ENCODE measurements around the gene GBX1.

GBX1 gene

DNA sequence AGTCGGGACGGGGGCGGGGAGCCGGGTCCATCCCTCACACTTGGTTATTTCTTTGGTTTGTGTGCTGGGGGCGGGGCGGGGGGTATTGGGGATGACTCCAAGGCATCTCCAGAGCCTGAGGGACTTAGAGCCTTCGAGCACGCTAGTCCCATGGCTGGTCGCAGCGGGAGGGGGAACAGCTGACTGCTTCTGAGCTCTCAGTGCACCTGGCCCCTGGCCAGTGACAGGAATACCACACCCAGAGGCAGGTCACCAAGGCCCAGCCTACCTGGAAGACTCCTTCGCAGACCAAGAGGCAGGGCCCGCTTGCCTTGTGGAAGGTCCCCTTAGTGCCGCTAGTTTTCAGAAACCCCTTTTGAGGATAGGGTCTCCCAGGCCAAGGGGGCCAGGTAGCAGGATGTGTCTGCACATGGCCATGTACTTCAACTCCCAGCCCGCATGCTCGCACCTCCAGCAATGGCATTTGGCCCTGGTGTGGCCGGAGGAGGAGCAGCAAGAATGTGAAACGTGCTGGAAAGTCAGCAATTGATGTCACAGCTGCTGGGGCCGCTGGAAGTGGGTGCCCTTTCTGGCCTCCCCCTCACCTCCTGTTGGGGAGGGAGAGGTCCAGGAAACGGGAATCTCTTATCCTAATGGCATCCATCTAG is 40.9 kb downstream of the GBX1 start:
- no peak for DNase-seq (ENCODE audit: low spot score)

DNA sequence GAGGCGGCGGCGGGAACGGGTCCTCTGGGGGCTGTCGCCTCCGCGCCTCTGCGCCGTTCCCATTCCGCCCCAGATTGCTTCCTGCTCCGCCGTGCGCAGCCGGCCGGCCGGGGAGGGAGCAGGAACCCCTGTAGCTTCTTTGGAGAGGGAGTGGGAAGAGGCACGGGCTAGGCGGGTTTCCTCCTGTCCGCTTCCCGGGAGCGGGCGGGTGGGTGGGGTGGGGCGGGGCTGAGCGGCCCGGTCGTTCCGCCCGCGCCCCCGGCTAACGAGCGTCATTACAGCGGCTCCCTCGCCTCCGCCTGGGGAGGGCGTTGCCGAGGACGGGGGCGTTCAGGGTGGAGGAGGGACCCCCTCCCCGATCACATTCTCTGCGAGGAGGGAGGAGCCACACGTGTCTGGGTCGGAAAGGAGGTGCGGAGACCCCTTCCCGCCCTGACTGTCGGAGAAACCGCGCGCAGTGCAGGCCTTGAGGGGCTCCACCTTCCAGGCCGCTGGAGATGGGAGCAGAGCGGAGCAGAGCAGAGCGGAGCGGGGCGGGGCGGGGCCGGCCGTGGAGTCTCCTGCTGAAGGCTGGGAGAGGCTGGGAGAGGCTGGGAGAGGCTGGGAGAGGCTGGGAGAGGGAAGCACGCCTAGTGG is 41.5 kb downstream of the GBX1 start:
- DNase-seq (ENCODE audit: low spot score): peak; percentile 29

DNA sequence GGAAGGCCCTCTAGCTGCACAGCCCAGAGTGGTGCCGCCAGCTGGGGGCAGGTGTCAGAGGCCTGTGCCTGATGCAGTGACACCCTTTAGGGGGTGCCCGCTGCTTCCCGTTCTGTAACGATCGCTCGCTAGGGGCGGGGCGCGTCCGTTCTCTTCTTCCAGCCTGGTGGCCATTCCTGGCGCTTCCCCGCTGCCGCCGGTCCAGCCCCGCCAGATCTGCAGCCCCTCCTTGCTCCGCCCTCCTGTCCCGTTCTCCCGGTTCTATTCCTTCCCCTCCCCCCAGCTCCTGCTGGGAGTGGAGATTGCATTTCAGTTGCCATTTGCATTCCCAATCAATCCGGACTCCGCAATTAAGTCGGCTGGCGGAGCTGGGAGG is 42.0 kb downstream of the GBX1 start:
- DNase-seq (ENCODE audit: low spot score): peak; percentile 32

DNA sequence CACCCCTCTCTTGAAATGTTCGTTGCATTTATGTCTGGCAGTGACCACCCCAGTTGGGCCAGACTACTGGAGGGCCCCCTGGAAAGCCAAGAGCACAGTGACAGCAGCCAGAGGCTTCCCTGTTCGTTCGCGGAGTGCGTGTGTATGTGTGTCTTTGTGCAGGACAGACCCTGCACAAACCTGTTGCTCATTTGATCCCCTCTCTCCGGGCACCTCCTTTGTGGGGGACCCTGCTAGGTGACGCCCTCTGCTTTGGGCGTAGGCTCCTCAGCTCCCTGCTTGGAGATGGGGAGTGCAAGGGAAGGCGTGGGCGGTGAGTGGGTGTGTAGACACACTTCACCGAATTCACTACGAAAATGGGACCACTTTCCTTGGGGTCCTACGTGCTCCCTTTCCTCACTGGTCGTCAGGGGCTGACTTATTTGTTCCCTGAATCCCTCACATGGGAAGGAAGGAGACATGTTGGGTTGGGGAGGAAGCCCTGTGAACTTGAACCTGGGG is 42.5 kb downstream of the GBX1 start:
- no peak for DNase-seq (ENCODE audit: low spot score)

DNA sequence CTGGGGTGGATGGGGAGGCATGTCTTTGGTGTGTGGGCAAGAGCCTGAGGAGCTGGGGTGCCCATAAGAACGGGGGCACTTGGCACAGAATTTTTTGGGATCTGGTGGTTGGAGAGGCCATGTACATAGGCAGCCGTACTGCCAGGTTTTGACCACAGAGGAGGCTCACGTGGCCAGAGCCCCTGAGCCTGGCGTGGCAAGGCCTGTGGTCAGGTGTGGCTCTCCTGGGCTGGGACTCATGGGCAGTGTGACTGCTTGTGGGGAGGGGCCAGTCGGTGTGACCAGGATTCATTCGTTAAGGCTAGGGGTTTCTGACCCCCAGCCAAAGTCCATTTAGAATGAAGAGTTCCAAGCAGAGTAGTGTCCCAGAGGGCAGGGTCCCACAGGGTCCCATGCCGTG is 43.0 kb downstream of the GBX1 start:
- DNase-seq (ENCODE audit: low spot score): no peak

DNA sequence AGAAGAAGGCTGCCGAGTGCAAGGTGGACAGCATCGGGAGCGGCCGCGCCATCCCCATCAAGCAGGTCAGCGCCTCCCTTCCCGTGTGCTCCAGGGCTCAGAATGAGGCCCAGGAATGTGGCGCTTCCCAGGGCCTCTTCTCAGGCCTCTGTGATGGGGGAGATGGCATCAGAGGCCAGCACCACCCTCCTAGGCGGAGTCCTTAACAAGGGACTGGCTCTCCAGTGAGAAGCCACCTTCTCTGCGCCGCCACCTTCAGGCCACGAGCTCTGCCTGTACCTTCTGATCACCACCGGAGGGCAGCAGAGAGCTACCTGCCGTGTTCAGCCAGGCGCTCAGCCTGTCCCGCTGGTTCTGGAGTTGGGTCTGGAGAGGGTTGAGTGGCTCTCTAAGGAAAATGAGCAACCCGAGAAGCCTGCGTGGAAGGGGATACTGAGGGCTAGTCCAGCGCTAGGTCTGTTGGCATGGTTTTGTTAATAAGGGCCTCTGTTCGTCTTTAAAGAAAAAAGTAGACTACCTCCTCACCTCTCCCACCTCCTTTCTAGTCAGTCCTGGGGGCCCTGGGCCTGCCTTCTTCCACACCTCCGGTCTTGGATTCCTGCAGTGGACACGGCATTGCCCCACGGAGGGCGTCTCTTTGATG is 43.6 kb downstream of the GBX1 start:
- DNase-seq (ENCODE audit: low spot score): peak; percentile 94

DNA sequence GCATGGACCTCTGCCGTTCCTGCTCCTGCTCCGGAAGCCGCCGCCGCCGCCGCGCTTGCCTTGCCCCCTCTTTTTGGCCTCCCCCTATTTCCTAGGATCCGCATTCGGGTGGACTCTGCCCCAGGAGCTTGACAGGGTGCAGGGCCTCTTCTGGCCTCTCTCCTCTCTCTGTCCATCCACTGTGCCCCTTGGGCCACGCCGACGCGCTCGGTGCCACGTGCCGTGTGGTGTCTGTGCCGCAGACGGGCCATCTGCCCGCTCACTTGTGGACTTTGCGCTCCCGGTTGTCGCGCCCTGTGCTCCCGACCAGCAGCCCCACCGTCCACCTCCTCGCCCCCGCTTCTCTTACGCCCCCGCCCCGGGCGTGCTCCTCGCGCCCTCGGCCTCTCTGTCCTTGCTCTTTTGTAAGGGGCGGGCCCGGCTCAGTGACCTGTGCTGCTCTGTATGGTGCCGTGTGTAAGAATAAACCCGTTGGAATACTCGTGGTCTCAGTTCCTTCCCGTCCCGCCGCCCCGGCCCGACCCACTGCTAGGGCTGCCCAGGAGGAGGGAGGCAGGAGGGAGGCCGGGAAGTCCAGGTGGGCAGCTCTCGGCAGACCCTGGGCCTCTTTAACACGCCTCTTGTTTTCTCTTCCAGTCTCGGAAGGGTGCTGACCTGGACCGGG is 44.2 kb downstream of the GBX1 start:
- DNase-seq (ENCODE audit: low spot score): no peak

DNA sequence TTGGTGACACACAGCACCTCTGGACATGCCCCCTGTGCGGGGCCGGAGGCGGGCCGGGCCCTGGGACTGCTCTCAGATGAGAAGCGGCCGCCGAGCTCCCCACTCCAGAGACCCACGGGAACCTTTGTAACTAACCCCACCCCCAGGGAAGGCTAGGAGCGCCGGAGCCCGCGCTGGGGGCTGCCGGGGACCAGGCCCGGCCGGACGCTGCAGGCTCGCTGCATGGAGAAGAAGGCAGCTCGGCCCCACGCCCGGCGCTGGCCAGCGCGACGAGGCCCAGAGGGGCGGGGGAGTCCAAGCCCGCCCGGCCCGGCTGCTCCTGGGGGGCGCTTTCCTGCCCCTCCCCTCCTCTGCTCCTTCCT is 44.7 kb downstream of the GBX1 start:
- DNase-seq (ENCODE audit: low spot score): no peak

DNA sequence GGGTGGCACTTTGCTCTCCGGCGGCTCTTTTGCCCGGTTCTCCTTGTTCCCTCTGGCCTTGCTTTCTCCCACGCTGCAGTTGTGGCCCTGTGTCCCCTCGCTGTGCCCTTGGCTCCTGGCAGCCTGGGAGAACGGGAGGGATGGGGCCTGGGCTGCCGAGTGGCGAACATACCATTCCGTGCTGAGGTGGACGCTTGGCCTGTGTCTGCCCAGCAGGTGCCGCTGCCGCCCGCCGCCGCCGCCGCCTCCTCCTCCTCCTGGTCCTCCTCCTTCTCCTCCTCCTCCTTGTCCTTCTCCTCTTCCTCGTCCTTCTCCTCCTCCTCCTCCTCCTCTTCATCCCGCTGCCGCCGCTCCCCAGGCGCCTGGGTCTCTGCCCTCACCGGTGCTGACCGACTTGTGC is 45.2 kb downstream of the GBX1 start:
- no peak for DNase-seq (ENCODE audit: low spot score)

DNA sequence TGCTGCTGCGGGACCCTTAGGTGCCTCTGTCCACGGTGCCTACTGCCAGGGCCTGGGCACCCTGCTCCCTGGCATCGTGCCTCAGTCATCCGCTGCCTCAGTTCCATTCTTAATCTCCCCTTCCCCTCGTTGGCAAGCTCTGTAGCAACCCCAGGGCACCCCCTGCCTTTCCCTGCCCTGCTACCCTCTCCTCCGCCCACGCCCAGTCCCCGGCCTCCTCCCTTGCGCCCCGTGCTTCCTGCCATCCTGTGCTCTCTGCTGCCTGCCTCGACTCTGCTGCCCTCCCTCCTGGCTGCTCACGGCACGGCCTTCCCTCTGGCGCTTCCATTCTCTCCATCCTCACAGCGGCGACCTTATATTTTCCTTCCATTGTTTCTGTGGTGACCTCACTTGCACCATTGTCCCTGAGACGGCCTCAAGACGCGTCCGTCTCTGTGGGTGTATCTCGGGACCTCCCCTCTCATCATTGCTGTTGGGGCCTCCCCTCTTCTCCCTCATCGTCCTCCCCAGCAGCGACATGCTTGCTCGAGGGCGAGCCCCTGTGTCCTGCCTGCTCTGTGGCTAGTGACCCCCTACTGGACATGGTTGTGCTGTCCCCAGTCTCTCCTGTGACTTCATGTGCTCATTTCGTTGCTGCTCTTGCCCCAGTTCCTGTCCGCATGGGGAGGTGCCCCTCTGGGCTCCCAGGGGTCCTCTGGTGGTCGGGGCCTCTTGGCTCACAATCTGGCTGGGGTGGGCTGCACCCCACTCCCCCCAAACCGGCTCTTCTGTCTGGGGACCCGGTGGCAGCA is 45.9 kb downstream of the GBX1 start:
- no peak for DNase-seq (ENCODE audit: low spot score)

DNA sequence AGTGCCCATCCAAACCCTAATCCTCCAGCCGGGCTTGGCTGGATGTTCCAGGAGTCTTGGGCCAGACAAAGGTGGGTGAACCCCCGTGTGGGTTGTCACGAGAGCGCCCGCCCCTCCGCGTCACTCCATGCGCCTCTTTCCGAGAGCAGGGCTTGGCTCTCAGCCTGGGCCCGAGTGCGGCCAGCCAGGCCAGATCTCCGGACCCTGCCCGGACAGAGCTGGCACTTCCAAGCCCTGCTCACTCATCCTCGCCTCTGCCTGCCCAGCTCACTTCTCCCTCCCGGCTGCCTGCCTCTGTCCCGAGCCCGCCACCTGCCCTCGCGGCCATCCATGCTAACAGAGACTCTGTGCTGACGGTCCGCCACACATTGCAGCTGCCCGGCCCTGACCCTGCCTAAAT is 46.6 kb downstream of the GBX1 start:
- DNase-seq (ENCODE audit: low spot score): no peak

DNA sequence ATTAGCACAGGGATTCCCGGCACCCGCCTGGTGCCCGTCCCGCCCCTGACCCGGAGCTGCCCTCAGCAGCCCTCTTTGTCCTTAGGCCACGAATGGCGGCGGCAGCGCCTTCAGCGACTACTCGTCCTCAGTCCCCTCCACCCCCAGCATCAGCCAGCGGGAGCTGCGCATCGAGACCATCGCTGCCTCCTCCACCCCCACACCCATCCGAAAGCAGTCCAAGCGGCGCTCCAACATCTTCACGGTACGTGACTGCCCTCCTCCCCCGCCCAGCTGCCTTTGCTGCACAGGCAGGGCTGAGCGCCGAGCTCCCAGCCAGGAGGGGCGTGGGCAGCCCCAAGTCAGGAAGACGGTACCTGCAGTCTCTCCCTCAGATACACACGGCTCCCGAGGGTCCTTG is 47.6 kb downstream of the GBX1 start:
- DNase-seq (ENCODE audit: low spot score): no peak

DNA sequence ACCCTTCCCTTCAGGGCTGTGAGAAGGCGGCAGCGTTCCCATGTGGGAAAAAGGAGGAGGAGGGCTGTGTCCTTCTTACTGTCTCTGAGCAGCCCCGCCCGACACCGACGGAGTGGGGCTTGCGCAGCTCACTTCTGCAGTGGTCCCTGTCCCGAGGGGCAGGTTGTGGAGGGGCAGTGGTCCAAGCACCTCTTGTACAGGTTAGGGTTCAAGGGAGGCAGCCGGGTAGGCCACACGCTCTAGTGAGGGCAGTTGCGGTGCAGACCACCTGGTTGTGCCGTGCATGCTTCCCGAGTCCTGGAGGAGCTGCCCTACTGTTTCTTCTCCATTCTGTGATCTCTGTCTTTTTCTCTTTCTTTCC is 48.5 kb downstream of the GBX1 start:
- DNase-seq (ENCODE audit: low spot score): no peak

DNA sequence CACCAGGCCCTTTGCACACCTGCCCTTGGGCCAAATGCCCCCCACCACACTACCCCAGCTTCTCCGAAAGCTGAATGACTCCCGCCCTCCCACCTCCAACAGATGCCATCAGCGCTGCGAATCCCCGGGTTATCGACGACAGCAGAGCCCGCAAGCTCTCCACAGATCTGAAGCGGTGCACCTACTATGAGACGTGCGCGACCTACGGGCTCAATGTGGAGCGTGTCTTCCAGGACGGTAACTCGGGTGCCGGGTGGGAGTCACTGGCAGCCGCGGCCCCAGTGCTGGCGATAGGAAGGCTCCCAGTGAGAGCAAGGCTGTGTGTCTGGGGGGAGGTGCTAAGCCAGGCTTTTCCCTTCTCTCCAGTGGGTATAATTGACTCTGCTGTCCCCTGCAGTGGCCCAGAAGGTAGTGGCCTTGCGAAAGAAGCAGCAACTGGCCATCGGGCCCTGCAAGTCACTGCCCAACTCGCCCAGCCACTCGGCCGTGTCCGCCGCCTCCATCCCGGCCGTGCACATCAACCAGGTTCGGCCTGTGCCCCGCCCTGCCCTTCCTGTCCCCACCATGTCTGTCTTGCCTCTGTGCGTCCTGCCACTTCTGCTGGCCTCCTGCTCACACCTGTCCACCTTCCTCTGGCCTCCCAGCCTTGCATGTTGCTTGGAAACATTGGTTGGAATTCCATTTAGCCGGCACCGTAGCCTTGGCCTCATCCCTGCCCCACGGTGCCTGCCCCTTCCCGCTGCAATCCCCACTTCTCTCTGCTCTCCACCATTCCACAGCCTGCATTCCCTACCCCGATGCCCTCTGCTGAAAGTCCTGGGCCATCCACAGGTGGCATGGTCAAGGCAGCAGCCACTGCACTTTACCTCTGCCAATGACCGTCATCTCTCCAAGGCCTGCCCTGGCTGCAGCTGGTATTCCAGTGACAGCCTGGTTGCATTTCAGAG is 49.1 kb downstream of the GBX1 start:
- no peak for DNase-seq (ENCODE audit: low spot score)

DNA sequence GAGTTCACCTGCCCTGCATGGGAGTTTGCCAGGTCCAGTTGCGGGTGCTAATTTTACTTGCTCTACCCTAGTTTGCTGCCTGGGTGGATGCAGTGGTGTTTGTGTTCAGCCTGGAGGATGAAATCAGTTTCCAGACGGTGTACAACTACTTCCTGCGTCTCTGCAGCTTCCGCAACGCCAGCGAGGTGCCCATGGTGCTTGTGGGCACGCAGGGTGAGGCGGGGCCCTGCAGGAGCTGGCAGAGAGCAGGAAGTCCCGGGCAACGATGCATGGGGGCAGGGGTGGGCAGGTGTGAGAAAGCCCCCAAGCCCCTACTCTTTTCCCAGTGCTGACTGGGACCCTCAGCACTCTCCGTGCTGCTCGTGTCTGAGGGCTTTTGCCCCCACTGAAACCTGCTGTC is 49.9 kb downstream of the GBX1 start:
- DNase-seq (ENCODE audit: low spot score): no peak

DNA sequence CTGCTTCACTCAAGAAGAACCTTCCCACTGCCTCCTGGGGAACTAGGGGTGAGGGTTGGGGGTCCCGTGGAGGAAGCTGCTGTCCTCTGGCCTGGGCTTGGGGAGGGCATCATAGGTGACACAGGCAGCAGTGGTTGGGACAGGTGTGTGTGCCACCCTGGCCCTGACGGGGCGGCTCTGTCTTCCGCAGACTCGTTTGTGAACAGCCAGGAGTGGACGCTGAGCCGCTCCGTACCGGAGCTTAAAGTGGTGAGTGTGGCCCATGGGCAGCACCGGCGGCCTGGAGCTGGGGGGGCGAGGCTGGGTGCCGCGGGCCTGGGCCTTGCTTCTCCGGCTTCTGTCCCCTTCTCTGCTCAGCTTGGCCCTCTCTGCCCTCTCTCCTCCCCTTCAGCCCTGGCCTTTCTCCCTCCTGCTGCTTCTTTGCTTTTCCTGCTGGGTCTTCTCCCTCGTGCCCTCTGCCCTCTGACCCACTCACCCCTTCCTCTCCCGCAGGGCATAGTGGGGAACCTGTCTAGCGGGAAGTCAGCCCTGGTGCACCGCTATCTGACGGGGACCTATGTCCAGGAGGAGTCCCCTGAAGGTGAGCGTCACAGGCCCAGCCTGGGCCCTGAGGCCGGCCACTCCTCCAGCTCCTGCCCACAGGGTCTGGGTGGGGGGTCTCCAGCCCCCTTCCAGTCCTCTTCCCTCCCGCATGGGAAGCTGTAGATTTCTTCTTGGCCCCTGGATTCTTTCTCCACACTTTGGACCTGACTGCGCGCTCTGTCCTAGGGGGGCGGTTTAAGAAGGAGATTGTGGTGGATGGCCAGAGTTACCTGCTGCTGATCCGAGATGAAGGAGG is 50.7 kb downstream of the GBX1 start:
- DNase-seq (ENCODE audit: low spot score): no peak

DNA sequence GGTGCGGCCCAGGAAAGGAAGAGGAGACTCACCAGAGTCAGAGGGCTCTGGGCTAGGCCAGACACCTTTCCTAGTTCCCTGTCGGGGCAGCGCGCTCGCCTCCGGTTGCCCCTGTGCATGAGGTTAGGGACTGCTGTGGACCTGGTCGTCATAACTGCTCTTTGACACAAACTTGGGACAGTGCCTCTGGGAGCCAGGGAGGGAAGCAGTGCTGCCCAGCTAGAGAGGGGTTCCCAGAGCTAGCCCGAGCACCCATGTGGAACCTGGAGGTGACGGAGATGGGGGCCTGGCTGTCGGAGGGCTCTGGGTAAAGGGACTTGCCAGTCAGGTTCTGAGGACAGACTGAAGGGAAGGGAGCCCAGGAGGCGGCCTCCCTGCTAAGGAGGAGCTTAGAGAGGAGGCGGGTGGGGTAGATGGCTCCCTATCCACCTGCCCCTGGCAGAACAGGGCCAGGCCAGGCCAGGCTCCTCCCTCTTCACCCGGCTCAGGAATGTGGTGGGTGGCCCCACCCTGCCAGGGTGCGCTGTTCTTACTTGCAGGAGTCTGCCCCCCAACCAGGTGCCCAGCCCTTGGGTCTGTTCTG is 51.6 kb downstream of the GBX1 start:
- no peak for DNase-seq (ENCODE audit: low spot score)

DNA sequence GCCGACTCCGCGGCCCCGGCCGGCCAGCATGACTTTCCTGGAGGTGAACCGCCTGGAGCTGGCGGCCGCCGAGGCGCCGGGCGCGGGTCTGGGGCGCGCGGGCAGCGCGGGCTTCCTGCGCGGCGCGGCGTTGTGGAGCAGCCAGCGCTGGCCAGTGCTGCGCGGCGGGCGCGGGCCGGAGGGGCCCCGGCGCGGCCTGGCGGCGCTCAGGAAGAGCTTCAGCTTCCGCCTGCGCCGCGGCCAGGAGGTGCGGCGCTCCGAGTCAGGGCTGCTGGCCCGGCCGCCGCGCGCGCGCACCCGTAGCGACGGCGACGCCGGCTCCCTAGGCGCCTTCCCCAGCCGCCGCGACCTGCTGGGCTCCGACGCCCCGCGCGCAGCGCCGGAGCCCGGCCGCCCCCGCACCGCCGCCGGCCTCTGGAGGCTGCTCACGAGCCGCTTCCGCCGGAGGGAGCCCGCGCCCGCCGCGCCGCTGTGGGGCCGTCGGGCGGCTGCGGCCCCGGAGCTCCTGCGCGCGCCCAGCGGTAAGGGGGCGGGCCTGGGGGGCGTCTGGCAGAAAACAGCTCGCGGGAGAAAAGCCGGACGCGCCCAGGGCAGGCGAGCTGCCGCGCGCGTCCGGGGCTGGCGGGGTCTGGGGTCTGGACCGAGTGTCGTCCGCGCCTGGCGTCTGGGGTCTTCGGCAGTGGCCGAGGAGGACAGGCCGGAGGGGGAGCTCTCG is 52.2 kb downstream of the GBX1 start:
- DNase-seq (ENCODE audit: low spot score): peak; percentile 74
